ENCODE results near the gene FGR.

FGR gene

GRCh38 chr1:27615346-27616192 is 19.4 kb downstream of the FGR start:
- DNase-seq: peak in 1 of 2 experiments; percentile 13

- no peak for DNase-seq
Observed at GRCh38 chr1:27614625-27615344, 20.2 kb downstream of the FGR start.

- DNase-seq: no peak
Observed at GRCh38 chr1:27614043-27614624, 20.9 kb downstream of the FGR start.

GRCh38 chr1:27612718-27613117 is 22.3 kb downstream of the FGR start:
- DNase-seq: no peak

DNA sequence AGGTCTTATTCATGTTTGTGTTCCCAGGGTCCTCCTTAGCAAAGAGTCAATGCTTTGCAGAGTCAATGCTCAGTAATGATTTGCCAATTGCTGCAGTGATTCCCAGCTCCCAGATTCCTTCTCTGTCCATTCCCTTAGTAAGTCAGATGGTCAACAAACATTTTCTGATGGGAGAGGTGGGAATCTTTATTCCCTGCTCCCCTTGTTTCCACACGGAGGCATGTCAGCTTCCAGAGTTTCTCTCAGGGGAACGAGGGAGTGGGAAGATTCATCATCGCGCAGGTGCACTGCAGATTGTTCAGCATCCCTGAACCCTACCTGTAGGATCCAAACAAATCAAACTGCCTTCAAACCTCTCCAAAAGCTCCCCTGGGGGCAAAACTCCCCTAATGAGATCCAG is 23.5 kb downstream of the FGR start:
- DNase-seq: no peak

GRCh38 chr1:27609618-27610240 is 25.3 kb downstream of the FGR start:
- DNase-seq: no peak

DNA sequence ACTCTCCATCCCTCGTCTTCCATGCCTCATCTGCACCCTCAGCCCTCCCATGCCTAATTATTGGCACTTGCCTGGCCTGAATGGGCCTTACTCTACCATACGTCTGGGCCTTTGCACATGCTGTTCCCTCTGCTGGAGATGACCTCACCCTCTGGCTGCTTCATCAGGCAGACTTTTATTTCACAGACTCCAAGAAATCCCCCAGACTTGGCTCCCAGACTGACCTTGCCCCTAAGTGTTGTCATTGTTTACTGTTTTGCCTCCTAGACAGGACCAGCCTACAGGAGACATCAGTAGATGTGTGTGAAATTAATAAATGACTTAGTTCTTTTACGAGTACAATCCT is 25.8 kb downstream of the FGR start:
- DNase-seq: no peak

DNA sequence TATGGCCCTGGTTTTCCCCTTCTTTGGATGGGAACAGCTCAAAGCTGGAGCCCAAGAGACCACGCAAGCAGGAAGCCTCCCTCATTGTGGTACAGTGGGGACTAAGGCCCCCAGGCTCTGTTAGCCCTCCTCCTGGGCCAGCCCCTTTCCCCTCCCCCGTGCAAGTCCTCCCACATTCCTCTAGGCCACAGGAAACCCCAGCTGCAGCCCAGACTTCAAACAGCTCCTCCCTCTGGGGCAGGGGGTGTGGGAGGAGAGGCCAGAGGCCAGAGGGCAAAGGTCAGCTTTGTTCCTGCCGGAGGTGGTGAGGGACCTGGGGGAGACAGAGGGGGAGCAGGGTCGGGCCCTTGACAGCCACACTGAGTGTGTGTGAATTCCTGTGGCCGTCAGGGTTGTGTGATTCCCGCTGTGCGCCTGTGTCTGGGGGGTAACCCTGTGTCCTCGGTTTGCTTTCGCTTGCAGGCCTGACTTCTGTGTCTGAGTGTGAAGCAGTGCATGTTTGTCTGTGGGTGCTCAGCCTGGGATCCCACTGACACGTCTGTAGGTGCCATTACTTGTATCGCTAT is 27.7 kb downstream of the FGR start:
- DNase-seq: peak; percentile 44 to 56

DNA sequence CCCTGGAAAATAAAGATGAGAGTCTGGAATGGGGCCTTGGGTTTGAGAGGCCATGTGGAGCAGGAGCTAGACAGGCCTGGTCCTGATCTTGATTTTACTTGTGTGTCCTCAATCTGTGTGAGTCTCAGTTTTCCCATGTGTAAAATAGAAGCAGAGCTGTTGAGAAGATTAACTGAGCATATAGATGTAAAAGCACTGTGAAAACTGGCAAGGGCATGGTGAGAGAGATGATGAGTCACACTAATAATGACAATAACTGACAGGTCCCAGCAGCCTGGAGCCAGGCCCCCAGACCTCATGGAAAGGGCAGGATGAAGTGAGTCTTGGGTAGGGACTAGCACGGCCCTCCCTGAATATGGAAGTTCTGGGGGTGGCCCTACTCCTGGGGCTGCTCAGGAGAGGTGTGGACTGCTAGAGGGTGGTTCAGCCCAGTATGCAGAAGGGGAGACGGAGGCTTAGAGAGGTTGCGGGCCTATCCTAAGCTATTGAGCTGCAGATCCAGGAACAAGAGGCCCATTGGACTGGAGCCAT is 28.2 kb downstream of the FGR start:
- peak; percentile 25 to 31 for DNase-seq

DNA sequence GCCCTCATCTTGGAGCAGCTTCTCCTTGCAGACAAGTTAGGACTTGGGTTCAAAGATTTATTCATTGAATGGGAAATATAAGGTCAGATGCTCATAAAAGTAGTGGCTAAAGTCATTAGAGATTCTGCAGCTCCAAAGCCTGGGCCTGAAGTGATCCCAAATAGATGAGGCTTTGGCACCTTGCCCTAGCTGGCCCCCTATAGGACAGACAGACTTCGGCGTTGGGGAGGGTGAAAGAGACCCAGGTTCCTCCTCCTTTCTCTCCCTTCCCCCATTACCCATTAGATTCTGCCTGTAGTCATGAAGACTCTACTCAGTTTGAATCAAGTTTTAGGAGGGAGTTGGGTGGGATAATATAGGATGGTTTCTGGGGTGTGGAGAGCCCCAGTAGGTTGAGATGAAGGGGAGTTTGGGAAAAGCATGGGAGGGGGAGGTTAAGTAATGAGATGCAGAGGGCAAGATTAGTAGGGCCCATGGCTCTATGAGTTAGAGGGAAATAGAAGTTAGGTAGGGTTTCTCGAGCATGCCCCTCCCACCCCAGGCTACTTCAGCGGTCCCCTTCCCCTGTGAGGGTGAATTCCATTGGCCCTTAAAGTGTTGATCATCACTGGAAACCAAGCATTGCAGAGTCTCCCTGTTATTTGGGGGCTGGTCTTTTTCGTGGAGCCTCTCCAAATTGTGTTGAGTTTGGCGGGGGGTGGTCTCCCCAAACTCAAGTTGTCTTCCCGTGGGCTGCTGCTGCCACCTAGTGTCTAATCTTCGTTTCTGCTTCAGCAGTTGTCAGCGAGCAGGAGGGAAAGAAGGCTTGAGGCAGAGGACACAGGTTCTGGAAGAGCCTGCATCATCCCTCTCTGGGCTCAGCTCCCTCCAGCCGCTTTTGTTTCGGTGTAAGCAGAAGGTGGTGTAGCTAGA is 28.9 kb downstream of the FGR start:
- peak; percentile 68 to 70 for DNase-seq

DNA sequence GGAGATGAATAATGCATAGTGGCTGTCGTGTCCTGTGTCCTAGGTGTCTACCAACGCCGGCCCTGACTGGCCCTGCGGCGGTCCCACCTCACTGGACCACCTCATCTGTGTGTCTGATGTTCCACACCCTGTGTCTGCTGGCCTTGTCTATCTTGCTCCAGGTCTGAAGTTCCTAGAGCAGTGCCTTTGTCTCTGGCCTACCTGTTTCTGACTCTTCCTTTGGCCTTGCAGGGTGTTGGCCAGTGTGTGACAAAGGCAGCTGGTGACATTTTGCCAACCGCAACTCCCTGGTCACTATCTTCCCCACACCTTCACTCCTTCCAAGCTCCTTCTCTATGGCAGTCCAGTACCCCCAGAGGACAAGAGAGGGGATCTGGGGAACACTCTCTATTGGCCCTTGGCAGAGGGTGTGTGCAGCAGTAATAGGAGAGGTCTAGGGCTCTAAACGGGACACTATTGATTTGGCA is 29.7 kb downstream of the FGR start:
- no peak for DNase-seq

DNA sequence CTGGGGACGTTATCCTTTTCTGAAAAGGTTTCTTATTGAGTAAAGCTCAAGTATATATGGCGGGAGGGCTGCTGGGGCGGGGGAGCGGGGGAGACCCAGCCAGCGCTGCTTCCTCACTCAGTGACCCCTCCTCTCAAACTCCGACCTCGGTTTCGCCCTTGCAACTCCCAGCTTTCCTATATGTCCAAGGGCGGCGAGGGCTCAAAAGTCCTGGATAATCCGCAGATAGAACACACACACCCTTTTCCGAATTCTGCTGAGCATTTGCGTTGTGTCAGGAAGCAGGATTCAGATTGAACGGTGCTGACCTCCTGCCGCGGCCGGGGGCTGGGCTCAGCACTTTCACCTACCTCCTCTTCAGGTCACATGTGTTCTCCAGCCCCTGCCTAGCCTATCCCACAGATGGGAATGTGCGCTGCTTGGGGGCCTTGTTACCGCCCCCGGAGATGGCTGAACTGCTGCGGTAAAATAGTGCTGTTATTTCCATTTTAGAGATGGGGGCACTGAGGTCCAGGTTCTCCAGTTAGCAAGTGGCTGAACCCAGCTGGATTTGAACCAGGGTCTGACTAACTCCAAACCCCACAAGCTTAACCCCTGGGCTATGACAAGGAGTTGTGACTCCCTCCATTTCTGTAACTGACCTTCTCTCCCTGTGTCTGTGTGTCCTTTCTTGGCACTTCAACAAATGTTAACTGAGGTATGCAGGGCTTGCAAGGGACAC is 30.2 kb downstream of the FGR start:
- DNase-seq: no peak

GRCh38 chr1:27603681-27604578 is 31.1 kb downstream of the FGR start, which contains the start of gene AHDC1:
TSS of gene AHDC1 (minus strand) at chr1:27604144. CDS start at chr1:27552115, 52,029 bp downstream.
- peak; percentile 69 to 72 for DNase-seq

DNA sequence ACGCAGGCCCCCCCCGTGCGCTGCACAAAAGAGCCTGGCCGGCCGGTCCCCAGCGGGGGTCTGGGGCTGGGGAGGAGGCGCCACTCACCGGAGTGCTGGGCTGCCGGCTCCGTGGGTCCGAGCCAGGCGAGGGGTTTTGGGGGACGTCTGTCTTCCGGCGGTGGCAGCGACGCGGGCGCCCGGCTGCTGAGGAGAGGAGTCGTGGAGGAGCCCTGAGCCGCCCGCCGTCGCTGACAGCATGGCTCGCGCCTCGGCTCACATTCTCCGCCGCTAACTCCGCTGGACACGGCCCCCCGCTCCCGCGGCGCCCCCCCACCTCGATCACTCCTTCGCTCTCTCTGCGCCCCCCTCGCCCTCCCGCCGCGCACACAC is 31.7 kb downstream of the FGR start:
- no peak for DNase-seq

GRCh38 chr1:27602462-27603308 is 32.3 kb downstream of the FGR start:
- peak in 1 of 2 experiments; percentile 54 for DNase-seq

DNA sequence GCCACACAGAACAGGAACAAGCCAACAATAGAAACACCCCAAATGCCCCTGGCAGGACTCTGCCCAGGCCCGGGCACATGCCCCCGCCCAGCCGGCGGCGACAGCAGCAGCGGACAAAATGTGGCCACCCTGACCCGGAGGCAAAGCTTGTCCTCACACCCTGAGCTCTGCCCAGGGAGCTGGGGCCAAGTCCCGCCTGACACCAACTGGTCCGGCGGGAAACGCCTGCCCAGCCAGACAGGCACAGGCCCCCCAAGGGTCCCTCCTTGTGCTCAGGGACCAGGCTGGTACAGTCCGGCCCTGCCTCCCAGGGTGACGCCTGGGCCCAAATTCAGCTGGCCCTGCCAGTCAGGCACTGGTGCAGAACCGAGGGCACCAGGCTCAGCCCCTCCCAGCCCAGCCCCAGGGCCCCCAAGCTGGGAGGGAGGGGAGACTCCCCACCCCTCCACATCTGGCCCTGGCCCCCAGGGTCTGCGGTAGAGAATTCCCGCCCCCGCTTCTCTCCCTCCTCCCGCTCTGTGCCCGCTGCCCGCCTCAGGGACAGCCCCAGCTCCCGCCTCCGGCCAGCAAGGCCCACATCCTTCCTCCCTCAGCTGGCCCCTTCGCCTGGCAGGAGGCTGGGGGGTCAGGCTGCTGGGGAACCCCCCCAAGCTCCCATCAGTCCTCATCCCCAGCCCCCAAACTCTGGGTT is 33.1 kb downstream of the FGR start:
- DNase-seq: peak; percentile 33 to 54

- DNase-seq: no peak
Observed at GRCh38 chr1:27601321-27601770, 33.6 kb downstream of the FGR start.
